GM12878 (cell line): Measurements from ENCODE around the gene CKS1B. TPM values are rescaled to one million over a fixed set of nuclear protein-coding genes. Genes with fewer than 3 reads are reported as not detected.

Experiments
- BCL3 ChIP-seq: IDR thresholded peaks from 2 replicates; pipeline ENCODE4 v1.6.1; 2011; ENCODE audit warnings: borderline replicate concordance, low read depth, mild to moderate bottlenecking, moderate library complexity, low read length; ENCODE audit not compliant: insufficient read depth, poor library complexity, severe bottlenecking
- CHD4 ChIP-seq: fragments of 200-600 bp; sonication (generic); IDR thresholded peaks from 2 replicates; pipeline ENCODE4 v1.6.1; 2016; ENCODE audit warnings: mild to moderate bottlenecking
- CREB1 ChIP-seq: IDR thresholded peaks from 2 replicates; pipeline ENCODE4 v1.6.1; 2012; ENCODE audit warnings: low read depth, mild to moderate bottlenecking, inconsistent platforms
- CREM ChIP-seq: IDR thresholded peaks from 2 replicates; pipeline ENCODE4 v1.6.1; 2014; ENCODE audit warnings: antibody characterized with exemption, low read depth
- CTCF ChIP-seq, 3 experiments: IDR thresholded peaks in 2 of 3; conservative IDR thresholded peaks in 1 of 3; 2 replicates each; pipeline ENCODE4 v1.5.1; 2011; ENCODE audit warnings: low read depth in 3 of 3, low read length in 3 of 3, mild to moderate bottlenecking in 3 of 3, control low read depth in 2 of 3, moderate library complexity in 2 of 3, inconsistent platforms in 1 of 3, mixed read lengths in 1 of 3; ENCODE audit not compliant: control insufficient read depth in 2 of 3, insufficient read depth in 1 of 3; ENCODE audit errors: extremely low read depth in 1 of 3
- EP300 ChIP-seq, 2 experiments: fragments of 150-350 bp in 1 of 2; IDR thresholded peaks; 2 replicates each; pipeline ENCODE4 v1.6.1; 2011 to 2012; ENCODE audit warnings: low read depth in 2 of 2, low read length in 2 of 2, borderline replicate concordance in 1 of 2, improper control_type of control experiment in 1 of 2, inconsistent platforms in 1 of 2; ENCODE audit not compliant: control insufficient read depth in 1 of 2
- EZH2 ChIP-seq: IDR thresholded peaks from 2 replicates; pipeline ENCODE4 v1.6.1; 2012; ENCODE audit warnings: low read depth, mild to moderate bottlenecking, control low read depth, inconsistent platforms, low read length, borderline replicate concordance; ENCODE audit not compliant: control insufficient read depth
- FOXK2 ChIP-seq: fragments of 450-650 bp; IDR thresholded peaks from 2 replicates; pipeline ENCODE4 v1.6.1; 2017; ENCODE audit warnings: mild to moderate bottlenecking, moderate library complexity
- IKZF2 ChIP-seq, 2 experiments: fragments of 450-650 bp; IDR thresholded peaks; 2 replicates each; pipeline ENCODE4 v1.6.1; 2017; ENCODE audit warnings: mild to moderate bottlenecking in 2 of 2, moderate library complexity in 2 of 2
- JUNB ChIP-seq: IDR thresholded peaks from 2 replicates; pipeline ENCODE4 v1.6.1; 2016; ENCODE audit warnings: antibody characterized with exemption, mild to moderate bottlenecking
- KDM1A ChIP-seq: fragments of 200-600 bp; sonication (generic); IDR thresholded peaks from 2 replicates; pipeline ENCODE4 v1.6.1; 2016; ENCODE audit warnings: borderline replicate concordance
- KLF5 ChIP-seq: fragments of 450-650 bp; IDR thresholded peaks from 2 replicates; pipeline ENCODE4 v1.6.1; 2014; ENCODE audit warnings: mild to moderate bottlenecking; ENCODE audit not compliant: partially characterized antibody
- MTA3 ChIP-seq: IDR thresholded peaks from 2 replicates; pipeline ENCODE4 v1.6.1; 2012; ENCODE audit warnings: low read length, inconsistent platforms, borderline replicate concordance
- MYC ChIP-seq: IDR thresholded peaks from 2 replicates; pipeline ENCODE4 v1.6.1; 2011; ENCODE audit warnings: mild to moderate bottlenecking, low read length, moderate library complexity, inconsistent platforms; ENCODE audit not compliant: insufficient read depth, insufficient replicate concordance, insufficient read length, severe bottlenecking
- NFXL1 ChIP-seq: fragments of 450-650 bp; IDR thresholded peaks from 2 replicates; pipeline ENCODE4 v1.6.1; 2017; ENCODE audit warnings: antibody characterized with exemption, mild to moderate bottlenecking, borderline replicate concordance
- POU2F2 ChIP-seq: IDR thresholded peaks from 3 replicates; pipeline ENCODE4 v1.6.1; 2011; ENCODE audit warnings: low read depth, mild to moderate bottlenecking, low read length, borderline replicate concordance
- PRDM15 ChIP-seq: fragments of 450-650 bp; formaldehyde crosslinking; IDR thresholded peaks from 2 replicates; pipeline ENCODE4 v1.4.0; 2020; ENCODE audit warnings: mild to moderate bottlenecking, moderate library complexity
- SMC3 ChIP-seq: IDR thresholded peaks from 2 replicates; pipeline ENCODE4 v1.6.1; 2011; ENCODE audit warnings: low read length, improper control_type of control experiment, borderline replicate concordance
- SREBF1 ChIP-seq: IDR thresholded peaks from 2 replicates; pipeline ENCODE4 v1.6.1; 2012; ENCODE audit warnings: mild to moderate bottlenecking, low read length
- TBL1XR1 ChIP-seq: IDR thresholded peaks from 2 replicates; pipeline ENCODE4 v1.6.1; 2012; ENCODE audit warnings: low read depth, low read length, improper control_type of control experiment
- TCF3 ChIP-seq: IDR thresholded peaks from 2 replicates; pipeline ENCODE4 v1.6.1; 2012; ENCODE audit warnings: low read depth, mild to moderate bottlenecking, low read length, borderline replicate concordance; ENCODE audit not compliant: insufficient read depth
- polyA plus RNA-seq, 11 experiments: library from polyadenylated mRNA; depleted of rRNA in 4 of 11; unstranded in 6 of 11; stranded (reverse) in 5 of 11; fragments of >200 nt; fragmentation: Nextera tagmentation in 4 of 11; fragmentation: Illumina TruSeq in 1 of 11; extraction: Ambion mirVana in 4 of 11; extraction: Trizol in 1 of 11; gene quantifications; 1 replicate in 1 of 11; 2 replicates in 10 of 11; pipeline versions ENCODE4 v1.2.1 to v1.2.3, GENCODE V29; 2011 to 2016; ENCODE audit warnings: inconsistent platforms in 2 of 11, missing spikeins in 2 of 11, low read depth in 1 of 11
- total RNA-seq, 4 experiments: library from RNA; depleted of rRNA in 3 of 4; stranded (reverse); fragments of >200 nt in 3 of 4; fragmentation: Illumina TruSeq in 1 of 4; extraction: Trizol in 1 of 4; gene quantifications; 2 replicates each; pipeline versions ENCODE4 v1.2.1 to v1.2.3, GENCODE V29; 2013 to 2021
- TF ChIP-seq, protein P1 (sequence below): fragments of 450-650 bp; IDR thresholded peaks from 2 replicates; pipeline ENCODE4 v1.6.1; 2016; ENCODE audit warnings: mild to moderate bottlenecking

Gene CKS1B
- total and polyA plus RNA-seq, 10 of the 15 experiments (the other 5 are each of a cell fraction or from before 2014, with no cell fraction given) = 125 to 608 (median 364) TPM

DNA sequence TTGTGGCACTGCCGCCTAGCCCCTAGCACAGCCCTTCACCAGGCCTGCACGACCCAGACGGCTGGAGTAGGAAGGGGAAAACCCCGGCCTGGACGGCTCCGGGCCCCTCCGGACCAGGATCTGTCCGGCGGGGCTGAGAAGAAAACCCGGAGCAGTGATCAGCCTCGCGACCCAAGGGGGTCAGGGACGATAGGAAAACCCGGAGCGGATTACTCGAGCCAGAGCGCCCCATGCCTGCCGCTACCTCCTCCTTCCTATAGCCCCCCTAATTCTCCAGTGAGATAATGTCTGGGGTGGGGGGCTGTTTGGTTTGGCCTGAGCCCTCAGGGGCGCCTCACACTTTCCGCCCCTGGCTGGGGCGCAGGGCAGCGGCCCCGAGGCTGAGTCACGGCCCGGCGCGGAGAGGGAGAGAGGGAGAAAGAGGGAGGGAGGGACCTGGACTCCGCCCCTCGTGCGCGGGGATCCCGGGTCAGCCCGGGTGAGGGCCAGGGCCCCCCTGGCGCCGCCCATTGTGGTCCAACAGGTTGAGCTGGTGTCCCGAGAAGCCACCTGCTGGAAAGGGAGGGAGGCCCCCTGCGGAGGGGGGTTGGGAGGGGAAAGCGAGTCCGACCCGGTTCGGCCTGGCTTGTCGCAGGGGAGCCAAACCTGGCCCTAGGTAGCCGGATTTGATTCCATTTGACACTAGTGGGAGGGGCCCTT is 26.4 kb downstream of the CKS1B start (continued):
- TF ChIP-seq BCL3 (peak; percentile 40), SMC3 (no peak), MYC (peak; percentile 65), PRDM15 (CRISPR knock-in tag) (no peak), TCF3 (0 out of 2 replicates have a peak, but pooled peaks have one; percentile 16), SREBF1 (no peak), MTA3 (no peak), KLF5 (peak; percentile 82), KDM1A (no peak), CHD4 (no peak), IKZF2 (IDR thresholded peaks at IDR 0.05) (peak; percentile 74 to 76), EP300 (IDR thresholded peaks at IDR 0.05; ENCODE audit: borderline replicate concordance in 1 of 2, control insufficient read depth in 1 of 2, low read depth in 2 of 2, low read length in 2 of 2) (no peak), TBL1XR1 (no peak), EZH2 (no peak), NFXL1 (no peak), CTCF (IDR thresholded peaks at IDR 0.05 in 2 of 3, conservative IDR thresholded peaks at IDR 0.05 in 1 of 3; ENCODE audit: control insufficient read depth in 2 of 3, extremely low read depth in 1 of 3, insufficient read depth in 1 of 3, low read depth in 3 of 3, low read length in 3 of 3) (no peak), JUNB (no peak), CREM (peak; percentile 44; the same call in 1 of the 2 replicates), CREB1 (no peak), FOXK2 (no peak), POU2F2 (no peak)
- TF ChIP-seq, protein P1, sequence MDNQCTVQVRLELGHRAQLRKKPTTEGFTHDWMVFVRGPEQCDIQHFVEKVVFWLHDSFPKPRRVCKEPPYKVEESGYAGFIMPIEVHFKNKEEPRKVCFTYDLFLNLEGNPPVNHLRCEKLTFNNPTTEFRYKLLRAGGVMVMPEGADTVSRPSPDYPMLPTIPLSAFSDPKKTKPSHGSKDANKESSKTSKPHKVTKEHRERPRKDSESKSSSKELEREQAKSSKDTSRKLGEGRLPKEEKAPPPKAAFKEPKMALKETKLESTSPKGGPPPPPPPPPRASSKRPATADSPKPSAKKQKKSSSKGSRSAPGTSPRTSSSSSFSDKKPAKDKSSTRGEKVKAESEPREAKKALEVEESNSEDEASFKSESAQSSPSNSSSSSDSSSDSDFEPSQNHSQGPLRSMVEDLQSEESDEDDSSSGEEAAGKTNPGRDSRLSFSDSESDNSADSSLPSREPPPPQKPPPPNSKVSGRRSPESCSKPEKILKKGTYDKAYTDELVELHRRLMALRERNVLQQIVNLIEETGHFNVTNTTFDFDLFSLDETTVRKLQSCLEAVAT = peak; percentile 41; the same call in 1 of the 2 replicates
